Hematopoietic multipotent progenitor cell treated with erythropoietin and hydrocortisone succinate and interleukin-3 and kit ligand, for 8 days (in vitro differentiated cells): Measurements from ENCODE around the gene S100Z.
"Not testable (repeated sequence)": the region's sequence is repeated elsewhere in the genome, so short reads cannot be mapped to it uniquely, and the experiment has no call there.

Source experiments
- DNase-seq: peaks from one replicate; pipeline ENCODE4 v3.0.0-alpha.2; 2015

S100Z gene

GRCh38 chr5:76831110-76831452 lies 18.7 kb upstream of the S100Z start:
- no peak for DNase-seq

GRCh38 chr5:76836181-76836580 lies 13.6 kb upstream of the S100Z start:
- no peak for DNase-seq

- DNase-seq: no peak
These were observed 13.2 kb upstream of the S100Z start for GRCh38 chr5:76836585-76836984.

GRCh38 chr5:76838481-76839261 lies 11.1 kb upstream of the S100Z start:
- DNase-seq: no peak

GRCh38 chr5:76841361-76841760 lies 8.5 kb upstream of the S100Z start:
- DNase-seq: no peak

GRCh38 chr5:76845890-76846289 lies 3.9 kb upstream of the S100Z start:
- DNase-seq: no peak

- no peak for DNase-seq
These were observed 830 bp downstream of the S100Z start for GRCh38 chr5:76850543-76851145.

- peak; percentile 11 for DNase-seq
These were observed 2.0 kb downstream of the S100Z start for GRCh38 chr5:76851728-76852369.

GRCh38 chr5:76852772-76853171 lies 3.0 kb downstream of the S100Z start:
- no peak for DNase-seq

- DNase-seq: not testable (repeated sequence)
These were observed 3.9 kb downstream of the S100Z start for GRCh38 chr5:76853741-76854140.

GRCh38 chr5:76854644-76855043 lies 4.8 kb downstream of the S100Z start:
- no peak for DNase-seq

GRCh38 chr5:76855501-76855900 lies 5.7 kb downstream of the S100Z start:
- DNase-seq: not testable (repeated sequence)

- peak; percentile 57 for DNase-seq
These were observed 6.1 kb downstream of the S100Z start for GRCh38 chr5:76855961-76856360.

GRCh38 chr5:76856800-76857199 lies 7.0 kb downstream of the S100Z start:
- peak; percentile 90 for DNase-seq

- no peak for DNase-seq
These were observed 9.9 kb downstream of the S100Z start for GRCh38 chr5:76859591-76860247.

GRCh38 chr5:76861612-76862011 lies 11.8 kb downstream of the S100Z start:
- DNase-seq: no peak

GRCh38 chr5:76863001-76863400 lies 13.2 kb downstream of the S100Z start:
- DNase-seq: no peak

GRCh38 chr5:76866503-76866902 lies 16.7 kb downstream of the S100Z start:
- DNase-seq: no peak

GRCh38 chr5:76867038-76867437 lies 17.2 kb downstream of the S100Z start:
- no peak for DNase-seq

- peak; percentile 81 for DNase-seq
These were observed 18.2 kb downstream of the S100Z start for GRCh38 chr5:76867827-76868693.

- DNase-seq: no peak
These were observed 20.2 kb downstream of the S100Z start for GRCh38 chr5:76870046-76870445.

GRCh38 chr5:76874088-76874581 lies 24.3 kb downstream of the S100Z start:
- peak; percentile 52 for DNase-seq
